Upper lobe of left lung (tissue), 6 donors: ENCODE results near the gene OR52B6. TPM values are rescaled to one million over a fixed set of nuclear protein-coding genes. Genes with fewer than 3 reads are reported as not detected.

Experiments
- ATAC-seq, 2 donors: fragments of 200-7000 bp; cut with Tn5 transposase; one replicate each; pipeline ENCODE4 v1.9.1; 2022; ENCODE audit warnings: mild to moderate bottlenecking in 2 of 2, moderate library complexity in 2 of 2; ENCODE audit not compliant: low FRiP score in 2 of 2
- DNase-seq, 2 donors: peaks; one replicate each; pipeline ENCODE4 v3.0.0-alpha.2; 2019 to 2020
- H3K27ac ChIP-seq, 4 donors: fragments of 200-600 bp; sonication (generic); one replicate each; pipeline ENCODE4 v1.5.1; 2016 to 2019
- H3K27me3 ChIP-seq, 4 donors: fragments of 200-600 bp; sonication (generic); one replicate each; pipeline ENCODE4 v1.5.1; 2017 to 2019
- H3K36me3 ChIP-seq, 4 donors: fragments of 200-600 bp; sonication (generic); one replicate each; pipeline ENCODE4 v1.5.1; 2016 to 2019
- H3K4me1 ChIP-seq, 4 donors: fragments of 200-600 bp; sonication (generic); one replicate each; pipeline ENCODE4 v1.5.1; 2018 to 2019
- H3K4me3 ChIP-seq, 4 donors: fragments of 200-600 bp; sonication (generic); one replicate each; pipeline ENCODE4 v1.5.1; 2017 to 2019; ENCODE audit warnings: mild to moderate bottlenecking in 2 of 4, moderate library complexity in 1 of 4
- H3K9me3 ChIP-seq, 4 donors: fragments of 200-600 bp; sonication (generic); one replicate each; pipeline ENCODE4 v1.5.1; 2018 to 2019
- CTCF ChIP-seq, 6 experiments: fragments of 450-650 bp in 4 of 6; fragments of 200-600 bp in 2 of 6; sonication (generic) in 2 of 6; IDR thresholded peaks; one replicate each; pipeline ENCODE4 v1.5.1; 2016 to 2019; ENCODE audit warnings: antibody characterized with exemption in 6 of 6
- EP300 ChIP-seq, 4 donors: sonication (generic); formaldehyde crosslinking; IDR thresholded peaks; one replicate each; pipeline ENCODE4 v1.5.1; 2017; ENCODE audit warnings: antibody characterized with exemption in 4 of 4, control low read depth in 2 of 4
- POLR2A ChIP-seq, 4 donors: fragments of 450-650 bp; IDR thresholded peaks; one replicate each; pipeline ENCODE4 v1.5.1; 2016 to 2017; ENCODE audit warnings: antibody characterized with exemption in 4 of 4, mild to moderate bottlenecking in 2 of 4
- POLR2AphosphoS5 ChIP-seq, 2 donors: sonication (generic); formaldehyde crosslinking; IDR thresholded peaks; one replicate each; pipeline ENCODE4 v1.5.1; 2017; ENCODE audit warnings: antibody characterized with exemption in 2 of 2
- WGBS, 2 donors: methylation state at CpG; one replicate each; pipeline ENCODE4 v1.1.5; 2017 to 2018; 5-methylcytosine and 5-hydroxymethylcytosine counted together
- total RNA-seq, 6 donors: library from RNA; depleted of rRNA in 4 of 6; stranded (reverse); fragments of >200 nt in 4 of 6; gene quantifications; one replicate each; pipeline versions ENCODE4 v1.1.0 to v1.2.1, GENCODE V29; 2016 to 2021
- donor health status: DM: no; HTN: no; CAD: no; lungs with moderate emphysema.
- donor health status: DM: no; HTN: yes; CAD: no; lungs with severe emphysema.

OR52B6 gene
- total RNA-seq, 6 donors from 2014 or later = not detected

GRCh38 chr11:5541427-5541826 is 39.2 kb upstream of the OR52B6 start:
- WGBS, 2 donors = 31 to 33% methylated on average over 1 of the region's 1 CpG
- Histone ChIP-seq H3K36me3 (no peaks in the 10 kb centered on the region), H3K4me1 (no peaks in the 10 kb centered on the region), H3K27ac (no peak overlapping the region), H3K4me3 (no peak overlapping the region), H3K27me3 (no peaks in the 10 kb centered on the region), H3K9me3 (no peaks in the 10 kb centered on the region)
- TF ChIP-seq CTCF (IDR thresholded peaks at IDR 0.05) (no peak), EP300 (IDR thresholded peaks at IDR 0.05) (no peak), POLR2AphosphoS5 (IDR thresholded peaks at IDR 0.05) (no peak), POLR2A (IDR thresholded peaks at IDR 0.05) (no peak)
- DNase-seq = no peak
- ATAC-seq = no peak

- WGBS, 2 donors = 87 to 93% methylated on average over 3 of the region's 3 CpGs
- TF ChIP-seq POLR2AphosphoS5 (IDR thresholded peaks at IDR 0.05) (no peak), EP300 (IDR thresholded peaks at IDR 0.05) (no peak), POLR2A (IDR thresholded peaks at IDR 0.05) (no peak), CTCF (IDR thresholded peaks at IDR 0.05) (no peak)
- Histone ChIP-seq H3K27me3 (no peaks in the 10 kb centered on the region), H3K9me3 (no peaks in the 10 kb centered on the region), H3K4me3 (no peak overlapping the region), H3K27ac (no peak overlapping the region), H3K36me3 (no peaks in the 10 kb centered on the region), H3K4me1 (no peaks in the 10 kb centered on the region)
- DNase-seq (no peak), ATAC-seq (no peak)
These were observed 34.2 kb upstream of the OR52B6 start for GRCh38 chr11:5546457-5546856.

- WGBS, 2 donors = 89 to 90% methylated on average over 1 of the region's 1 CpG
- no peaks in the 10 kb centered on the region for H3K36me3 ChIP-seq
- H3K4me3 ChIP-seq = no peak overlapping the region
- H3K27ac ChIP-seq = no peak overlapping the region
- H3K9me3 ChIP-seq = no peaks in the 10 kb centered on the region
- ATAC-seq (no peak), DNase-seq (no peak)
- no peaks in the 10 kb centered on the region for H3K4me1 ChIP-seq
- no peaks in the 10 kb centered on the region for H3K27me3 ChIP-seq
- TF ChIP-seq POLR2A (IDR thresholded peaks at IDR 0.05) (no peak), POLR2AphosphoS5 (IDR thresholded peaks at IDR 0.05) (no peak), EP300 (IDR thresholded peaks at IDR 0.05) (no peak), CTCF (IDR thresholded peaks at IDR 0.05) (no peak)
These were observed 32.7 kb upstream of the OR52B6 start for GRCh38 chr11:5547982-5548381.

- ATAC-seq = no peak
These were observed 32.2 kb upstream of the OR52B6 start, which contains the start of gene OR52H1 for GRCh38 chr11:5548440-5548839. OR52H1 (minus strand) TSS chr11:5548540; CDS start chr11:5545505, 3,035 bp downstream.

More at GRCh38 chr11:5548440-5548839, 32.2 kb upstream of the OR52B6 start, which contains the start of gene OR52H1:
- TF ChIP-seq CTCF (IDR thresholded peaks at IDR 0.05) = no peak
- TF ChIP-seq EP300 (IDR thresholded peaks at IDR 0.05) = no peak
- TF ChIP-seq POLR2A (IDR thresholded peaks at IDR 0.05) = no peak
- no peak for TF ChIP-seq POLR2AphosphoS5 (IDR thresholded peaks at IDR 0.05)
- no peaks in the 10 kb centered on the region for H3K27me3 ChIP-seq
- no peaks in the 10 kb centered on the region for H3K9me3 ChIP-seq
- H3K27ac ChIP-seq = no peak within 1 kb of the TSS
- WGBS, 2 donors = 50 to 59% methylated on average over 1 of the region's 1 CpG
- DNase-seq = no peak
- no peaks in the 10 kb centered on the region for H3K36me3 ChIP-seq
- H3K4me3 ChIP-seq = no peak within 1 kb of the TSS
- no peaks in the 10 kb centered on the region for H3K4me1 ChIP-seq
